ENCODE data around the gene FLT1. TPM values are rescaled to one million over a fixed set of nuclear protein-coding genes. Genes with fewer than 3 reads are reported as not detected.

FLT1 gene
- polyA plus RNA-seq, 2 of the 4 experiments (the other 2 are of a cell fraction) = not detected

- 55% methylated on average over 2 of the region's 2 CpGs for WGBS (ENCODE audit: missing lambda C conversion rate)
Observed at GRCh38 chr13:28342251-28342650, 152.7 kb downstream of the FLT1 start.

GRCh38 chr13:28340272-28340793 lies 154.6 kb downstream of the FLT1 start:
- H3K4me3 ChIP-seq = no peak overlapping the region
- H3K27ac ChIP-seq = no peak overlapping the region
- ChIA-PET CTCF (interaction anchor here (0.6 kb wide), 1 partner anchor 28 kb away, joined by 4 read pairs; no protein-coding TSS in a partner anchor), POLR2A (no interaction called here)
- TF ChIP-seq EHMT2 (IDR thresholded peaks at IDR 0.05; ENCODE audit: low read depth) (no peak), POLR2A (IDR thresholded peaks at IDR 0.05; ENCODE audit: low read length) (no peak), MAX (IDR thresholded peaks at IDR 0.05) (no peak), CEBPB (IDR thresholded peaks at IDR 0.05) (no peak)
- WGBS (ENCODE audit: missing lambda C conversion rate) = 37% methylated on average over 2 of the region's 2 CpGs
- no peaks in the 10 kb centered on the region for H3K9me3 ChIP-seq
- FAIRE-seq = no peak
- no peaks in the 10 kb centered on the region for H3K4me1 ChIP-seq
- H3K4me2 ChIP-seq = no peak overlapping the region
- DNase-seq (ENCODE audit: low read depth in 1 of 2, low spot score in 1 of 2) = no peak
- ATAC-seq = no peak

More at GRCh38 chr13:28342251-28342650, 152.7 kb downstream of the FLT1 start:
- no peak overlapping the region for H3K4me2 ChIP-seq
- no peaks in the 10 kb centered on the region for H3K9me3 ChIP-seq
- CTCF ChIA-PET = interaction anchor here (1.9 kb wide), 1 partner anchor 18 kb away, joined by 4 read pairs; no protein-coding TSS in a partner anchor
- DNase-seq (ENCODE audit: low read depth in 1 of 2, low spot score in 1 of 2) (no peak), ATAC-seq (no peak), FAIRE-seq (no peak)
- TF ChIP-seq HOXB5 (CRISPR knock-in tag; IDR thresholded peaks at IDR 0.05) = no peak
- TF ChIP-seq TP53 (CRISPR knock-in tag; IDR thresholded peaks at IDR 0.05) = no peak
- no peak for TF ChIP-seq CHD2 (IDR thresholded peaks at IDR 0.05; ENCODE audit: low read length, partially characterized antibody)
- TF ChIP-seq MAZ (IDR thresholded peaks at IDR 0.05; ENCODE audit: borderline replicate concordance, low read depth, low read length) = no peak
- no peak for TF ChIP-seq MAFK (IDR thresholded peaks at IDR 0.05; ENCODE audit: partially characterized antibody)
- H3K27ac ChIP-seq = no peak overlapping the region
- H3K4me1 ChIP-seq = no peaks in the 10 kb centered on the region
- POLR2A ChIA-PET = no interaction called here
- no peak overlapping the region for H3K4me3 ChIP-seq

GRCh38 chr13:28339419-28339818 lies 155.5 kb downstream of the FLT1 start:
- 52% methylated on average over 2 of the region's 2 CpGs for WGBS (ENCODE audit: missing lambda C conversion rate)
- Histone ChIP-seq H3K4me1 (no peaks in the 10 kb centered on the region), H3K4me3 (no peak overlapping the region), H3K27ac (no peak overlapping the region), H3K9me3 (no peaks in the 10 kb centered on the region), H3K4me2 (no peak overlapping the region)
- FAIRE-seq (no peak), ATAC-seq (no peak), DNase-seq (ENCODE audit: low read depth in 1 of 2, low spot score in 1 of 2) (no peak)
- TF ChIP-seq POLR2A (IDR thresholded peaks at IDR 0.05; ENCODE audit: low read length) = no peak
- TF ChIP-seq CEBPB (IDR thresholded peaks at IDR 0.05) = no peak
- no peak for TF ChIP-seq BHLHE40 (IDR thresholded peaks at IDR 0.05; ENCODE audit: low read depth, low read length)
- POLR2A ChIA-PET = no interaction called here
- CTCF ChIA-PET = interaction anchor here (1.0 kb wide), 1 partner anchor 15 kb away, joined by 3 read pairs; no protein-coding TSS in a partner anchor

GRCh38 chr13:28338742-28339141 lies 156.2 kb downstream of the FLT1 start:
- POLR2A ChIA-PET = no interaction called here
- CTCF ChIA-PET = interaction anchor here (1.0 kb wide), 1 partner anchor 14 kb away, joined by 3 read pairs; no protein-coding TSS in a partner anchor
- no peaks in the 10 kb centered on the region for H3K9me3 ChIP-seq
- no peak for ATAC-seq
- H3K4me3 ChIP-seq = no peak overlapping the region
- H3K4me1 ChIP-seq = no peaks in the 10 kb centered on the region
- FAIRE-seq = no peak
- 94% methylated on average over 5 of the region's 6 CpGs for WGBS (ENCODE audit: missing lambda C conversion rate)
- DNase-seq (ENCODE audit: low read depth in 1 of 2, low spot score in 1 of 2) = no peak
- no peak overlapping the region for H3K4me2 ChIP-seq
- H3K27ac ChIP-seq = no peak overlapping the region
- no peak for TF ChIP-seq ZNF302 (CRISPR knock-in tag; IDR thresholded peaks at IDR 0.05)
- TF ChIP-seq FOSL2 (IDR thresholded peaks at IDR 0.05) = no peak
- no peak for TF ChIP-seq FOSL2 (CRISPR knock-in tag; IDR thresholded peaks at IDR 0.05)
- no peak for TF ChIP-seq EHF (CRISPR knock-in tag; IDR thresholded peaks at IDR 0.05)
- no peak for TF ChIP-seq MAZ (IDR thresholded peaks at IDR 0.05; ENCODE audit: borderline replicate concordance, low read depth, low read length)
- TF ChIP-seq HDAC2 (IDR thresholded peaks at IDR 0.05) = no peak
- no peak for TF ChIP-seq JUN (IDR thresholded peaks at IDR 0.05)
- TF ChIP-seq USF2 (IDR thresholded peaks at IDR 0.05) = no peak
- TF ChIP-seq ZC3H11A (IDR thresholded peaks at IDR 0.05) = no peak
- no peak for TF ChIP-seq CHD4 (IDR thresholded peaks at IDR 0.05; ENCODE audit: borderline replicate concordance)
- no peak for TF ChIP-seq RFX5 (IDR thresholded peaks at IDR 0.05)
- TF ChIP-seq EHMT2 (IDR thresholded peaks at IDR 0.05; ENCODE audit: low read depth) = no peak
- TF ChIP-seq TP53 (CRISPR knock-in tag; IDR thresholded peaks at IDR 0.05) = no peak
- TF ChIP-seq RNF2 (IDR thresholded peaks at IDR 0.05; ENCODE audit: borderline replicate concordance, low read depth) = no peak

Data from A549 (cell line).